ENCODE results near the gene TSPAN6. TPM values are rescaled to one million over a fixed set of nuclear protein-coding genes. Genes with fewer than 3 reads are reported as not detected.

The TSPAN6 gene
- total and polyA plus RNA-seq, 4 donors: 42.6 to 97.6 (median 54.6) TPM

DNA sequence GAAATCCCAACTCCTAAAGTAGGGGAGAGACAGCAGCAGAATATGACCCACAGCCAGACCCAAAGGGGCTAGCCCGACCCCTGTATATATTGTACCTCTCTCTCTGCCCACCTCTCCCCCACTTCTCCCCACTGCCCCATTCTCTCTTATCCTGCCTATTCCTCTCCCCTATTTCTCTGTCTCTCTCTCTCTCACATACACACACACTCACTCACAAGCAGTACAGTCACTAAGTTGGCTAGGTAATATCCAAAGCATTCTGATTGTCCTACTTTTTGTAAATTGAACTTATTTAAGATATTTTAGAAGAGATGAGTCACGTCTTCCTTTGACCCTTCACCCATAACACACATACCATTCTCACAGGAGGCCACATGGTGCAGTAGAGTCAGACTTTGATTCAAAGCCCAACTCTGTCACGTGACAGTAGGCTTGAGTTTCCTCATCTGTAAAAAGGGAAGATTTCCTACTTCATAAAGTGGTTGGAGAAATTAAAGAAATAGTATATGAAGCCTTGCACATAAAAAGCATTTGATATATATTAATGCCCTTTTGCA lies 36.9 kb upstream of the TSPAN6 start:
- WGBS: 76% methylated on average over 3 of the region's 3 CpGs
- H3K27ac ChIP-seq (ENCODE audit: low read depth in 1 of 2, low read length in 2 of 2): no peak overlapping the region
- DNase-seq (ENCODE audit: low spot score): no peak
- no peaks in the 10 kb centered on the region for H3K4me1 ChIP-seq (ENCODE audit: control insufficient read depth in 4 of 4, insufficient read depth in 4 of 4, low read length in 3 of 4)
- no peaks in the 10 kb centered on the region for H3K9me3 ChIP-seq (ENCODE audit: control insufficient read depth in 4 of 4, low read length in 3 of 4)
- H3K27me3 ChIP-seq (ENCODE audit: control insufficient read depth in 4 of 4, insufficient read depth in 4 of 4, low read length in 3 of 4): peaks cover 0 to 2% (median 0%) of the 10 kb centered on the region in 4 donors
- no peak overlapping the region for H3K9ac ChIP-seq (ENCODE audit: low read depth in 1 of 2, low read length in 2 of 2)
- peaks cover 0 to 3% (median 1%) of the 10 kb centered on the region in 4 donors for H3K36me3 ChIP-seq (ENCODE audit: control insufficient read depth in 4 of 4, insufficient read depth in 3 of 4, low read depth in 1 of 4, low read length in 3 of 4)
- no peak overlapping the region for H3K4me3 ChIP-seq (ENCODE audit: low read depth in 1 of 3, low read length in 3 of 3)
- TF ChIP-seq GABPA (IDR thresholded peaks at IDR 0.05 in 1 of 2, conservative IDR thresholded peaks at IDR 0.05 in 1 of 2) (no peak), TAF1 (conservative IDR thresholded peaks at IDR 0.05) (no peak), FOXA2 (IDR thresholded peaks at IDR 0.05) (no peak), HNF4G (IDR thresholded peaks at IDR 0.05) (no peak), FOXA1 (IDR thresholded peaks at IDR 0.05) (no peak), YY1 (IDR thresholded peaks at IDR 0.05) (no peak), NR2F2 (IDR thresholded peaks at IDR 0.05) (no peak), ATF3 (IDR thresholded peaks at IDR 0.05) (no peak), RXRA (IDR thresholded peaks at IDR 0.05) (no peak), HNF4A (conservative IDR thresholded peaks at IDR 0.05) (no peak), MAX (IDR thresholded peaks at IDR 0.05) (no peak), RAD21 (IDR thresholded peaks at IDR 0.05) (no peak), SP1 (IDR thresholded peaks at IDR 0.05) (no peak), JUND (IDR thresholded peaks at IDR 0.05) (no peak), EGR1 (IDR thresholded peaks at IDR 0.05; ENCODE audit: low read depth in 2 of 2) (no peak), CTCF (IDR thresholded peaks at IDR 0.05; ENCODE audit: low read depth, low read length, missing input control) (no peak)
- TF ChIP-seq, protein P1, sequence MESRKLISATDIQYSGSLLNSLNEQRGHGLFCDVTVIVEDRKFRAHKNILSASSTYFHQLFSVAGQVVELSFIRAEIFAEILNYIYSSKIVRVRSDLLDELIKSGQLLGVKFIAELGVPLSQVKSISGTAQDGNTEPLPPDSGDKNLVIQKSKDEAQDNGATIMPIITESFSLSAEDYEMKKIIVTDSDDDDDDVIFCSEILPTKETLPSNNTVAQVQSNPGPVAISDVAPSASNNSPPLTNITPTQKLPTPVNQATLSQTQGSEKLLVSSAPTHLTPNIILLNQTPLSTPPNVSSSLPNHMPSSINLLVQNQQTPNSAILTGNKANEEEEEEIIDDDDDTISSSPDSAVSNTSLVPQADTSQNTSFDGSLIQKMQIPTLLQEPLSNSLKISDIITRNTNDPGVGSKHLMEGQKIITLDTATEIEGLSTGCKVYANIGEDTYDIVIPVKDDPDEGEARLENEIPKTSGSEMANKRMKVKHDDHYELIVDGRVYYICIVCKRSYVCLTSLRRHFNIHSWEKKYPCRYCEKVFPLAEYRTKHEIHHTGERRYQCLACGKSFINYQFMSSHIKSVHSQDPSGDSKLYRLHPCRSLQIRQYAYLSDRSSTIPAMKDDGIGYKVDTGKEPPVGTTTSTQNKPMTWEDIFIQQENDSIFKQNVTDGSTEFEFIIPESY (IDR thresholded peaks at IDR 0.05): no peak

DNA sequence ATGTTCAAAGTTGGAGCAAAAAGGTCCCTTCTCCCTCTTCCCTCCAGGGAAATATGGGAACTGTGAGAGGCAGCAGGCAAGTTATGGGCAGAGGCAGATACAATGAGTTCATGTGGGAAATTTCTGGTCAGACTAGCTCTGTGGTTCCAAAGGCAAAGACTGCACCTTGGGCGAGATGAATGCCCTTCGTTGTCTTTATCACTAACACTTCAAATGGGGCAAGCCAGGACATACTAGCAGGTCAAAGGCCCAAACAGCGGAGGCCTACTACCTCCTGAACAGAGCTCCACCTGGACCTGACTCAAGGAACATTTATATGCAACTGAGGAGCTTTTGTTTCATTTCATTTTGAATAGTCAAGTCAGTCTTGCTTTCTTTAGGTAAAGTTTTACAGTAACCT lies 36.4 kb upstream of the TSPAN6 start:
- Histone ChIP-seq H3K27ac (ENCODE audit: low read depth in 1 of 2, low read length in 2 of 2) (no peak overlapping the region), H3K9me3 (ENCODE audit: control insufficient read depth in 4 of 4, low read length in 3 of 4) (no peaks in the 10 kb centered on the region), H3K4me3 (ENCODE audit: low read depth in 1 of 3, low read length in 3 of 3) (no peak overlapping the region), H3K4me1 (ENCODE audit: control insufficient read depth in 4 of 4, insufficient read depth in 4 of 4, low read length in 3 of 4) (no peaks in the 10 kb centered on the region), H3K9ac (ENCODE audit: low read depth in 1 of 2, low read length in 2 of 2) (no peak overlapping the region), H3K36me3 (ENCODE audit: control insufficient read depth in 4 of 4, insufficient read depth in 3 of 4, low read depth in 1 of 4, low read length in 3 of 4) (peaks cover 0 to 3% (median under 1%) of the 10 kb centered on the region in 4 donors), H3K27me3 (ENCODE audit: control insufficient read depth in 4 of 4, insufficient read depth in 4 of 4, low read length in 3 of 4) (peaks cover 0 to 2% (median 0%) of the 10 kb centered on the region in 4 donors)
- no peak for DNase-seq (ENCODE audit: low spot score)
- WGBS: 80% methylated on average over 3 of the region's 3 CpGs
- TF ChIP-seq EGR1 (IDR thresholded peaks at IDR 0.05; ENCODE audit: low read depth in 2 of 2): no peak
- no peak for TF ChIP-seq RXRA (IDR thresholded peaks at IDR 0.05)
- no peak for TF ChIP-seq FOXA2 (IDR thresholded peaks at IDR 0.05)
- no peak for TF ChIP-seq ATF3 (IDR thresholded peaks at IDR 0.05)
- TF ChIP-seq JUND (IDR thresholded peaks at IDR 0.05): no peak

All from liver (tissue), 9 donors.